Neural progenitor cell (in vitro differentiated cells): ENCODE results near the gene KPNA4.
"Not testable (repeated sequence)": the region's sequence is repeated elsewhere in the genome, so short reads cannot be mapped to it uniquely, and the experiment has no call there.

ENCODE experiments used
- CTCF ChIP-seq: fragments of 200-600 bp; sonication (generic); IDR thresholded peaks from 2 replicates; pipeline ENCODE4 v1.5.1; 2017; ENCODE audit warnings: antibody characterized with exemption, mild to moderate bottlenecking
- EZH2 ChIP-seq: fragments of 200-600 bp; sonication (generic); IDR thresholded peaks from 2 replicates; pipeline ENCODE4 v1.6.1; 2017; ENCODE audit warnings: antibody characterized with exemption, mild to moderate bottlenecking, moderate library complexity
- EZH2phosphoT487 ChIP-seq: fragments of 200-600 bp; sonication (generic); IDR thresholded peaks from 2 replicates; pipeline ENCODE4 v1.6.1; 2017; ENCODE audit warnings: antibody characterized with exemption

GRCh38 chr3:160516391-160516790 lies 49.0 kb downstream of the KPNA4 start:
- not testable (repeated sequence) for TF ChIP-seq CTCF, EZH2phosphoT487, EZH2
